GM18507 (cell line): ENCODE measurements around the gene THSD4.

Experiments used
- DNase-seq: peaks from one replicate; pipeline ENCODE4 v3.0.0; 2011; ENCODE audit warnings: low read depth; ENCODE audit not compliant: insufficient read length; ENCODE audit errors: extremely low spot score
- FAIRE-seq: peaks from 2 replicates; lab custom pipeline; 2011; peaks lifted over from hg19 to GRCh38; lab: Jason Lieb, UNC

The THSD4 gene

DNA sequence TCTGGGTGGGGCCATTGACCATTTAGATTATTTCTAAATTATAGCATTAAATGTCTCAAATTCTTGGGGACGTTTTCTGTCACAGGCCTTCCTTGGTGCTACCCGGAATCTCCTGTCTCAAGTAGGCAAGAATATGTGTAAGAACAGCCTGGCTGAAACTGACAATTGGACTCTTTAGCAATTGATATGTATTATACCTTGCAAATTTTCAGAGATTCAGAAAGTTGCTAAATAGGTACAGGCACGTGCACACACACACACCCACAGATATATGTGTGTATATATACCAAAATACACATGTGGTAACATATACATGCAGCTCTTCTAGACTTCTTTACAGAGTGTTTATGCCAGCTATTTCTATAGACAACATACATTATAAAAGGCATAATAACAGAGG lies 481.9 kb downstream of the THSD4 start:
- DNase-seq (no peak), FAIRE-seq (no peak)

DNA sequence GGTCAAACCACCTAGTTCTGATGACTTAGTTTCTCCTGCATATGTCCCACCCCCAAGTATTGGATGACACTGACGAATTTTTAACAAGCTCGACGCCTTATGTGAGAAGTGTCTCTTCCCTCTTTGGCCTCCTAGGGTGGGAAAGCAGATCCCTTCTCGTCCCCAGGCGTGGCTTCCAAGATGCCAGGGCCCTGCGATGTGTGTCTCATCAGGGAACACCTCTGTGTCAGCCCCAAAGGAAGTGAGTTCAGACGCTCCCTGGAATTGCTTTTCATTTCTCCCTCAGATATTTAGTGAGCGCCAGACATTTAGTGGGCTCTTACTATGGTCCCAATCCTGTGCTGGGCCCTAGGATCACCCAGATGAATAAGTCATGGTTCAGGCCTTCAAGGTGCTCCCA lies 482.4 kb downstream of the THSD4 start:
- FAIRE-seq, result no peak
- DNase-seq, result no peak

DNA sequence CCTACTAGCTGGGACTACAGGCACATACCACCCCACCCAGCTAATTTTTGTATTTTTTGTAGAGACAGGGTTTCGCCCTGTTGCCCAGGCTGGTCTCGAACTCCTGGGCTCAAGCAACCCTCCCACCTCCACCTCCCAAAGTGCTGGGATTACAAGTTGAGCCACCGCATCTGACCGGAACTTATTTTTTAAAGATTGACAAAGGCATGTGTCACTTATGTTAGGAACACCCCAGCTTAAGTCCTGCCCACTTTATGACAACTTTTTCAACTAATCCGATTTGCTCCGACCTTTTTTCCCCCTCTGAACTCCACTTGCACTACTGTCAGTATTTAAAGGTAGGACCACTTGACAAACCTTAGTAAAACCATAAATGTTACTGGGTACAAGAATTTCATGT lies 483.5 kb downstream of the THSD4 start:
- no peak for DNase-seq
- FAIRE-seq, result no peak

DNA sequence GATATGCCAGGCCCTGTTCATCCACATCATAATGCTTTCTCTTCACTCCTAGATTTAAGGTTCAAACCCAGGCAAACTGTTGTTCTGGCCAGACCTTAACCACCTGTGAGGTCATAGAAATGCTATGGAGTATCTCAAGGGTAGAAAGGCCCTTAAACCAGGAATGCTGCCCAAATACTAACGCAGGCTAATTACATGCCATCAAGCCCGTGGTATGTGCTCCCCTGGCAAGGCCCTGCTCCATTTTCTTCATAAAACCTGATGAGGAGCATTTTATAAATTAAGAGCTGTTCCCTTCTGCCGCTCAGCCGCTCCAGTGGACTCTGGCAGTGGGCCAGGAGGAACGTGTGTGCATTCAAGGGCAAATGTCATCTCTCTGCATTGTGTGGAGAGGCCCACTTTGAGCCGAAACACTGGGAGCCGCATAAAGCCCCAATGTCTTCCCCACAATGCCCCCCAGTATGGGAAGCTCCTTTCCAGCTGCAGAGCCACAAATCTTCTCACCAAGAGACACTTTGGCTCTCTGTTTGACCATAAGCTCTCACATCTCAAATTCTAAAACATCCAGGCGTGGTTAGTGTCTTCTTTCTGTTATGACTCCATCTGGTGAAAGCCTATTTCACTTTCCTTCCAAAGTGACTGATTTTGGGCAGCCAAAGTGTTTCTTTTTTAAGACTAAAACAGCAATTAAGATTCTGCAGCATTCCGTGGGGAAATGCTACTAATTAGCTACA lies 484.3 kb downstream of the THSD4 start:
- FAIRE-seq, result no peak
- no peak for DNase-seq

DNA sequence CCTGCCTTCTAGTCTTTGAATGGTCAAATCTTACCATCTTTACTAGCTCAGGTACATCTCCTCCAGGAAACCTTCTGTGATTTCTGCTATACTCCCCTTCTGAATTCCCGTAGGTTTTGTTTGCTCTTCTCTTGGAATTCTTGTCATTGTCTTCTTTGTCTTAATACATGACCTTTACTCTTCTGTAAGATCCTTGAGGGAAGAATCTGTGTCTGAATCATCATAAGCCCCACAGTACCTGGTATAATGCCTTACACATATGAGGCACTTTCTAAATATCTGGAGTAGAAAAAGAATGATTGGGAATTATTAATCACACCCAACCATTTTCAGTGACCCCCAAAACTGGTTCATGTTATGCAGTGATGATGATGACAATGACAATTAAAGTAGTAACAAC lies 485.0 kb downstream of the THSD4 start:
- FAIRE-seq (no peak), DNase-seq (no peak)

DNA sequence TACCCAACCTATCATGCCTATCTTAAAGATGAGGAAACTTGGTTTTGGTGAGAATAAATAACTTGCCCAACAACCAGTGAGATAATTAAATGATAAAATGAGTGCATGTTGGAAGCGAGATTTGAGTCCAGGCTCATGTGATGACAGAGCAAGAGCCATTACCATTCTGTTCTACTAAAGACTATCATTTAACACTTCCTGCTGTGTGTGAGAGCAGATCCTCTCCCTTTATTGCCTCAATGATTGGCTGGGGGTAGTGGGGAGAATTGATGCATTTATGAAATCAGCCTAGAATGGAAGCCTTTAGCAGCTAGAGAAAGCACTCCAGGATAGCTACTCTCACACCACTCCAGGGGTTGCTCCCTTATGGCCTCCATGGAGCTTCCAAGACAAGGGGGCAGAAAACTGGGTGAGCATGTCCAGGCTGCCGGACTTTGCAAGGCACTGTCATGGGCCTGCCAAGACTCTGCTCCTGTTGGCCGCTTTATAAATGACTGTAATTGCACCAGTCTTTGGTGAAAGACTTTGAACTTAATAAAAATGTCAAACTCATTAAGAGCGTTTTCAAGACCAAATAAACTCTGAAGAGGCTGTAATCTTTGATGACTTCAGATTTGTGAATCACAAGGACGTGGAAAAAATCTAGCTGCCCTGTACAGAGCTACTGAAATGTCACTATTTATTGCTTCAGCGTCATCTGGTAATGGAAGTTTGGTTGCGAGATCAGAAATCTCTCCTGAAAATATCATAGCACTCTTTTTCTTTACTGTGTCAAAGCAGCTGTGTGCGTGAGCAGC lies 486.0 kb downstream of the THSD4 start:
- FAIRE-seq, result no peak
- no peak for DNase-seq

DNA sequence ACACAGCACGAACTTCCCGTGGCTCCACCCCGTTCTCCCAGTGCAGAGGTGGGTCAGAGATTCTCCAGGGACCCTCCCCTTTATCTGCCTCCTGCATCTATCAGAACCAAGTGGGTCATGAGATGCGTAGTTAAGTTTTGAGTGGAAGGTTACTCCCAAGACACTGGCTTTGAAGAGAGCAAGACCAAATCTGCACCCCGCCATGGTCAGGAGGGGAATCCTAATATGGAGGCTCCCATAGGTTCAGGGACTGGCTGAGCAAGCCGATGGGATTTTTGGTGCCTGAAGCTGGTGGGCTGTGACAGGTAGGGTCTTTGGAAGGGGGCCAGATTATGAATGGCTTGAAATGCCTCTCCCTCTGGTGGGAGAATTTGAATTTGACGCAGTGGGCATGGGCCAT lies 488.1 kb downstream of the THSD4 start:
- DNase-seq (no peak), FAIRE-seq (no peak)

DNA sequence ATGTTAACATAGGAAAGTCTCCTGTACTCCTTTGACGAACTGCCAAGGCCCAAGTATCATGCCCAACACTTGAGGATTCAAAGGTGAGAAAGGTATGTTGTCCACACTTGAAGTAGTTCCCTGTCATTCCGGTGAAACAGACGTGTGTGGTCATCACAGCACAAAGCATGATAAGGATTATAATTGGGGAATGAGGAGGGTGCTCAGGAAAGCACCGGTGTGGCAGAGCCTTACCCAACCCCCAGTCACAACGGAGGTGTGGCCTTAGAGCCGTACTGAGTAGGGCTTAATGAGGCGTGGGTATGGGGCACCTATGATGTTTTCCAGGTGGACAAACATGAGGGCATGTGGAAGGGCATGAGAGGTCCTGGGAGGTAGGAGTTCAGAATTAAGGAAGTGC lies 492.1 kb downstream of the THSD4 start:
- DNase-seq, result no peak
- no peak for FAIRE-seq

DNA sequence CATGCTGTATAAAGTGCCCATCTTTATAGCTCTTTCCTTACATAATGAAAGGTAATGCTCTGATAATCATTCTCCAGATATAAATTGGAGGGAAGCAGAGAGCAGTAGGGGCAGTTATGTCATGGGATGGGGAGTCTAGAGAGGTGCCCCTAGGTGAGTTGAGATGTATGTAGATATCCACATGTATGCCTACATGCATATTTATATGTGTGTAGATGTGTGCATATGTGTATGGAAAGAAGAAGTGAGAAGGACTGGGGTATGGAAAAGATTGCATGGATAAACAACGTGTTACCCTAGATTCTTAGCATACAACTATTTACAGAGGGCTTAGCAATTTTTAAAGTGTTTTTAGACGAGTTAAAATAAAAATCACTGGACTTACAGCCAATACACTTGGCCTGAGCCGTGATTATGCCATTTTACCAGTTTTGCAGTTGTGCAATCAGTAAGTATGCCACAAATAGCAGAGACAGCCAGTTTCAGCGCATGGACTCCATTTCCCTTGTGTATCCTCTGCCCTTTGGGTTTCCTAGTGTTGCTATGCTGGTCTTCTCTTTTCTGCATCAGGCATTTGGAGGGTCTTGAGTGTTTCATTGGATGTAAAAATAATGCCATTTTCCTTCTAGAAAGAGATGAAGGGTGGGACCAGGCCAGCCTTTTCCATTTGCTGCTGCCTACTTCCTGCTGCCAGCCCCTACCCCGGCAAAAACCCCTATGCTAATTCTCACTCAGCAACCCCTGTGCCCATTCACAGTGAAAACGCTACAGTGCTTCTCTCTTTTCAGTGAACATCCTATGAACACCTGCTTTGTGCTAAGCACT lies 495.7 kb downstream of the THSD4 start:
- no peak for FAIRE-seq
- DNase-seq, result no peak

DNA sequence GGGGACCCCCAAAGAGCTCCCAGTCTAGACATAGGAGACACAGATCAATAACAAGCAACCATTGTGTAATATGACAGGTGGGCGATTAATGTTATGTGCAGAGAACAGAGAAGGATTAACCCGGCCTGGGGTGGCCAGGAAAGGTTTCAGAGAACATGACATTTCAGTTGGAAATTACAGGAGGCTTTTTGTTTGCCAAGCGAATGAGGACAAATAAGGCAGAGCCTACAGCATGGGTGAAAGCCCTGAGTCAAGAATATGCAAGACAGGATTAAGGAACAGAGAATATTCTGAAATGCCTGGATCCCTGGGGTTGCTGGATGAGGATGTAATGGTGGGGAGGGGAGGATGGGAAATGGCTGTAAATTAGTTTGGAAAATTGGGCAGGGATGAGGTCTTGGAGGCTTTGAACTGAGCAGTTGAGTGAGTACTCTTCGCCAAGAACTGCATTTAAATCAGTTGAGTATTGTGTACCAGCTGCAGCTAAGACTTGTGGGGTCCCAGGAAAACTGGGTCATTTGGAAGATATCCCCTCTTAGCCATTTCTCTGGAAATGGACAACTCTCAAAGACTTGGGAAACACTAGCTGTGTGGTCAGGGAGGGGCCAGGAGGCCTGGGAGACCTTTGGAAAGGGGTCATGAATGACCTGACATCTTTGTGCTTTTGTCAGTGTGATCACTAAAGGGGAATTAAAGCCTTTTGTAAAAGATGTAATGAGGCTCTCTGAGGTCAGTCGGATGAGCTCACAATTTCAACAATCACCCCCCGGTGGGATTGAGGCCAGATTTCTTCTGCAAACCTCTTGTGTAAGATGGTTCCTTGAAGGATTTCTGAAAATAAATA lies 496.5 kb downstream of the THSD4 start:
- FAIRE-seq, result no peak

DNA sequence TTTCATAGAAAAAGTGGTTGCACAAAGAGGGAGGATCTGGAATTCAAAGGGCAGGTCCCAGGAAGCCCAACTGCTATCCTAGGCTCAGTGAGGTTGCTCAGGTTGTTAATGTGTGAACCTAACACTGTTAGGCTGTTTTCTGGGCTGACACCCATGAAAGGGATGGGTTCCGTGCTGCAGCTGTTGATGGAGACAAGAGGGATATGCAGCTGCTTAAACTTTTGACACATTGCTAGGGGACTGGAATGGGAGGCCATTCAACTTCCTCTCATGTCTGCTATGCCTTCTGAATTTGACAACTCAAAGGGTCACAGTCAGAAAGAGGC lies 497.1 kb downstream of the THSD4 start:
- FAIRE-seq (no peak), DNase-seq (no peak)

More for the DNA sequence above, 496.5 kb downstream of the THSD4 start:
- DNase-seq, result no peak

DNA sequence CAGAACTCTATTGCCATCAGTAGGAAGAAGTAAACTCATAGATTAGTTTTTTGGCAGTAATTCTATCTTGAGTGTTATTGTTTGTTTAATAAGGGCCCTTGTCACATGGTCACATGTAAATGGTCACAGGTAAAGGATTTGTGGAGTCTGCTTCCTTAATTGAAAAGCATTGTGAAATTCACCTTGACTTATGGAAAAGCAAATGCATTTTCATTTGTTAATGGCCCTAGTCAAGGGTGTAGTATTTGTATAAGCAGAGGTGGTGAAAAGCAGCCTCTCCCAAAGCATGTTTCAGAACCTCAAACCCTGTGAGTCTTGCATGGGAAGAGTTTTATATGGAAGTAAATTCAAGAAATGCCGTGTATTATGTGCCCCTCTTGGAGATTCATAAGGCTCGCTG lies 497.6 kb downstream of the THSD4 start:
- DNase-seq (no peak), FAIRE-seq (no peak)

DNA sequence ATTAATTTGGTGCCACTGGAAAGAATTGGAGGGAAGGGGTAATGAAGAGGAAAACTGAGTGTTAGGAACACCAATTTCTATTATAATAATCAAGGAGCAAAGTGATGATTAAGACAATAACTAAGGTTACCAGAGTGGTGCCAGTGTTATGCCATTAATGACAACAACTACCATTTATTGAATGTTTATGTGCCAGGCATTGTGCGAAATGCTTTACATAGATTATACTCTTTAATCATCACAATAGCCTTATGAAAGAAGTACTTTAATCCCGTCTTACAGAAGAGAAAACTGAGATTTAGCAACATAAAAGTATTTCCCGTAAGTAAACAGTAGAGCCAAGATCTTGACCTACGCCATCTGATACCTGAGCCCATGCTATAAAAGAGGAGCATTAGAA lies 507.8 kb downstream of the THSD4 start:
- FAIRE-seq, result no peak
- DNase-seq, result no peak

DNA sequence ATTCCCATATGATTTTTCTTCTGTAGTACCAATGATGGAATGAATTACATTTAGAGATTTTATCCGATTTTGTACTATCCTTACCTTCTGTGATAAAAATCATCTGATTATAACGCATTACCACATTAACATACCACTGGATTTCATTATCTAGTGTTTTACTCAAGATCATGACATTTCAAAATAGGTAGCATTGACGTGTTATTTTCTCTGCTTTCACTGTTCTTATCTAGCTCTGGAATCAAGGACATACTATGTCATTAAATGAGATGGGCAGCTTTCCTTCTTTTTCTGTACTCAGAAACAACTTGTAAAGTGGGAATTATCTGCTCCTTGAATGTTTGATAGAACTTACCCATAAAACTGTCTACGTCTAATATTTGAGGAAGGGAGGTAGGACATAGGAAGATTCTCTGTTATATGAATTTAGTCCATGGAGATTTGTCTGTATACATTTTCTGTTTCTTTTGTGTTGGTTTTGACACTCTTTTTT lies 511.4 kb downstream of the THSD4 start:
- FAIRE-seq (no peak), DNase-seq (no peak)

DNA sequence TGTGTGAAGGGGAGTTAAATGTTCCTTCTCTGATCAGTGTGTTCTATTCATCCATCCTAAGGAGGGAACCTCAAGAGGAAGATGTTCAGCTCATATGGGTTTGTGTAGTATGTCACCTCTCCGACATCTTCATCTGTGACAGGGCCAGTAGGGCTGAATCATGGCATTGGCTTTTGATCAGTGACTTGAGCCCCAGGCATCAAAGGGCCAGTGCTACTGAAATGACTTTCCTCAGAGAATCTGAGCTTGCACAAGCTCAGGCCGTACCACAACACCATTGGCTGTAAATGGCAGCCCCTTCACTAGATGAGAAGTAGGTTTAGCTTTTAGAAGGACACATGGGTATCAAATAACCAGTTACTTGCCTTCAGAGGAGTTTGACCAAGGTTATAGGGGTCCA lies 511.9 kb downstream of the THSD4 start:
- FAIRE-seq, result no peak

DNA sequence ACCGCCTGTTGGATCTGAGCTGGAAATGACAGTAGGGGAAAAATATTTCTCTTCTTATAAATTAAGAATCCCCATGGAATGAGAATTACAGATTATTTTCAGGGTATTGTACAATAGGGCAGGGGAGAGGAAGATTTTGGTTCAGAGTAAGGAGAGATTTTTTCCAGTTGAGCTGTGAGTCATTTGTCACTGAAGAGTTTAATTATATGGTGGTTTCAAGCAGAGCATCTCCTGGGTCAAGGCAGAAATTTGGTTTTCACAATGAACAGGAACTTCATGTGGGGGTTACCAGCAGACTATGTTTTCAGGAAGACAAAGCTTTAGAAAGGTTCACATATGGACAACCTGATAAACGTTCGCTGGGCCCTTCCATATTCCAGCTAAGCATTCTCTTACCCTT lies 512.3 kb downstream of the THSD4 start:
- DNase-seq (no peak), FAIRE-seq (no peak)

More for the DNA sequence above, 511.9 kb downstream of the THSD4 start:
- no peak for DNase-seq

DNA sequence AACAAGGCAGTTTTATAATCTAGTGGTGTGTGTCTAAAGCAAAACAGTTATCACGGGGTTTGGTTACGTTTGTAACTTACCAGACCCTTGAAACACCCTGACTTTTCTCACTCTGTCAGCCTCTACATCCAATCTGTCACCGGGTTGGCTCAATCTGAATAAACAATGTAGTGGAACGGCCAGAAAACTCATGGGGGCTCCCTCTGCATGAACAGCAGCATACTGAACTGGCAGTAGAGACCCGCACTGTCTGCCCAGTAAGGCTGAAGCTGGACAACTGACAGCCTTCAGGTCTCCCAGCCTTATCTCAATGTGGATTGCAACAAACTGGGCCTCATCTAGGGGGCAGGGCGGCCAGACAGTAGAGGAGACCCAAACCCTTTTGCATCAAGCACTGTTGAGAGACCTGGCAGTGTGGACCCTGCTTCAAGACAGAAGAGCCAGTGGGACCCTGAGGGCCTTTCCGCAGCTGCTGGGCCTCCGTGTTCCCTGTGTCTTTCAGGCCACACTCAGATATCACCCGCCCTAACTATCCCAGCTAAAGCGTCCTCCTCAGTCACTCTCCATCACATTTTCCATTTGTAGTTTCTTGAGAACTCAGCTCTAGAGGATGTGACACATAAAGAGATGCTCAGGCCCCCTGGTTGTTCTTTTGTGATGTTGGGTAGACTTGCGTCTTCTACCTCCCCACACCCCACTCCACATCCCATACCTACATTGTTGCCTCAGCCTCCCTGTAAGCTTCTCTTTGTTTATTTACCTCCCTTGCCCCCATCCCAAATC lies 513.9 kb downstream of the THSD4 start:
- FAIRE-seq (no peak), DNase-seq (no peak)

DNA sequence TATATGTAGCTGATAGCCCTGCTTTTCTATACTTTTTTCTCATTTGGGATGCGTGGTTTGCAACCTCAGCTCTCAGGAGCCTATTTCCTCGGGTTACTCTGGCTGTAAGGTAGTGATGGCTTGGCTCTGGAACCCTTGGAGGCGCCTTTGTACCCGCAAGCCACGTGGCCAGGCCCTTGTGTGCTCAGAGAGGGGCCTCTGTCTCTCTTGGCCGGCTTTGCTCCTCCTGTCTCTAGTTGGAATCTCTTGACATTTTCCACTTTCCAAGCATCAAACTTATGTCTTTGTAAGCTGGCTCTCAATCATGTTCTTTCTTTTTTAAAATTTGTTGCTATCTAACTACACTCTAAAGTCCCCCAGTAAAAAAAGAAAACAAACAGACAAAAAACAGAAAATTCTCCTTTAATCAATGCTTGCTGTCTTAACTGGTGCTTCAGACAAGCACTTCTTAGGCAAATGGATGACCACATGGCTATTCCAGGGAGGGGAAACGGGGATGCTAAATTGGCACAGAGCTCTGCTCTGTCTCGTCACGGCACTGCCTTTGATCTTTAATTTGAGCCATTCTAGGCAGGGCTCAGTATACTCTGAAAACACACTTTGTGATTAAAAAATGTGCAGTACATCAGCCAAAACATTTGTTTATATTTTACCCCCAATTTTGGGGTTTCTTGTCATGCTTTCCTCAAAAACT lies 514.7 kb downstream of the THSD4 start:
- no peak for DNase-seq
- FAIRE-seq, result no peak
